NCI-H345 (cell line): Measurements from ENCODE around the gene RACGAP1.

Source experiments
- DNase-seq: peaks from one replicate; lab custom pipeline; 2025; lab: John Stamatoyannopoulos, UW

The RACGAP1 gene

GRCh38 chr12:50056639-50056976 is 31.3 kb upstream of the RACGAP1 start:
- DNase-seq, result no peak

GRCh38 chr12:50055831-50056638 is 30.7 kb upstream of the RACGAP1 start:
- peak; percentile 4 for DNase-seq

- no peak for DNase-seq
These were observed 28.3 kb upstream of the RACGAP1 start for GRCh38 chr12:50053583-50053982.

- no peak for DNase-seq
These were observed 27.7 kb upstream of the RACGAP1 start for GRCh38 chr12:50052964-50053363.

- DNase-seq, result no peak
These were observed 27.2 kb upstream of the RACGAP1 start for GRCh38 chr12:50052544-50052943.

GRCh38 chr12:50051101-50051806 is 26.0 kb upstream of the RACGAP1 start:
- DNase-seq, result no peak

GRCh38 chr12:50050410-50051098 is 25.3 kb upstream of the RACGAP1 start:
- no peak for DNase-seq

GRCh38 chr12:50050119-50050385 is 24.8 kb upstream of the RACGAP1 start:
- no peak for DNase-seq

GRCh38 chr12:50049254-50050118 is 24.2 kb upstream of the RACGAP1 start:
- no peak for DNase-seq

- no peak for DNase-seq
These were observed 22.5 kb upstream of the RACGAP1 start for GRCh38 chr12:50047693-50048250.

GRCh38 chr12:50043854-50044253 is 18.6 kb upstream of the RACGAP1 start:
- DNase-seq, result no peak

- no peak for DNase-seq
These were observed 18.0 kb upstream of the RACGAP1 start for GRCh38 chr12:50043308-50043707.

- DNase-seq, result no peak
These were observed 17.4 kb upstream of the RACGAP1 start for GRCh38 chr12:50042693-50043092.

- no peak for DNase-seq
These were observed 16.7 kb upstream of the RACGAP1 start for GRCh38 chr12:50041962-50042361.

- no peak for DNase-seq
These were observed 16.0 kb upstream of the RACGAP1 start for GRCh38 chr12:50041062-50041860.

- DNase-seq, result no peak
These were observed 15.4 kb upstream of the RACGAP1 start for GRCh38 chr12:50040657-50041056.

- peak; percentile 6 for DNase-seq
These were observed 14.0 kb upstream of the RACGAP1 start for GRCh38 chr12:50039151-50039835.

- DNase-seq, result no peak
These were observed 13.0 kb upstream of the RACGAP1 start for GRCh38 chr12:50038336-50038735.

GRCh38 chr12:50032854-50033581 is 7.7 kb upstream of the RACGAP1 start:
- no peak for DNase-seq

GRCh38 chr12:50032515-50032853 is 7.2 kb upstream of the RACGAP1 start:
- no peak for DNase-seq
